Muscle of leg (tissue), 16 donors: ENCODE measurements around the gene MTMR3. TPM values are rescaled to one million over a fixed set of nuclear protein-coding genes. Genes with fewer than 3 reads are reported as not detected.
"Not testable (repeated sequence)": the region's sequence is repeated elsewhere in the genome, so short reads cannot be mapped to it uniquely, and the experiment has no call there.

Experiments
- DNase-seq: peaks from one replicate; pipeline ENCODE4 v3.0.0; 2013
- H3K27ac ChIP-seq: one replicate; pipeline ENCODE4 v1.5.1; 2013; ENCODE audit warnings: mild to moderate bottlenecking, low read length, control low read depth
- H3K27me3 ChIP-seq: one replicate; pipeline ENCODE4 v1.6.1; 2013; ENCODE audit warnings: low read length; ENCODE audit not compliant: control insufficient read depth, insufficient read depth
- H3K36me3 ChIP-seq: one replicate; pipeline ENCODE4 v1.6.1; 2013; ENCODE audit warnings: low read length; ENCODE audit not compliant: control insufficient read depth, insufficient read depth
- H3K4me1 ChIP-seq: one replicate; pipeline ENCODE4 v1.6.1; 2013; ENCODE audit warnings: low read length; ENCODE audit not compliant: control insufficient read depth, insufficient read depth
- H3K4me3 ChIP-seq: one replicate; pipeline ENCODE4 v1.5.1; 2013; ENCODE audit warnings: low read length, control low read depth
- H3K9me3 ChIP-seq: replicated peaks from 2 replicates; pipeline ENCODE4 v1.6.1; 2013; ENCODE audit warnings: low read depth, low read length; ENCODE audit not compliant: control insufficient read depth
- WGBS: methylation state at CpG from one replicate; pipeline ENCODE4 v1.1.5; 2013; ENCODE audit warnings: missing lambda C conversion rate; ENCODE audit not compliant: insufficient coverage; 5-methylcytosine and 5-hydroxymethylcytosine counted together
- long read RNA-seq, 11 donors: transcript quantifications; one replicate each; lab custom pipeline, GENCODE V29; 2026
- polyA plus RNA-seq, 8 donors: library from polyadenylated mRNA; unstranded; fragments of 120-200 nt; gene quantifications; one replicate each; pipeline versions ENCODE4 v1.2.1 to v1.2.3, GENCODE V29; 2013; ENCODE audit warnings: inconsistent platforms in 1 of 8, low replicate concordance in 1 of 8; ENCODE audit not compliant: insufficient read length in 8 of 8, insufficient read depth in 1 of 8
- total RNA-seq: library from RNA; stranded (reverse); fragments of 120-200 nt; gene quantifications from one replicate; pipeline ENCODE4 v1.2.4, GENCODE V29; 2013

The MTMR3 gene
- total RNA-seq: 27.0 TPM
- 10 to 100 TPM; 23.6 to 29.1 (median 25.2) TPM for polyA plus RNA-seq
- long read RNA-seq, donor 1, partial matches to known transcripts: 0 of 2 reads
- long read RNA-seq, donor 1, other reads (novel, unspliced or antisense): 0 of 2 reads
- long read RNA-seq, donor 2: 0 reads
- long read RNA-seq, donor 3, partial matches to known transcripts: 0 of 4 reads
- long read RNA-seq, donor 3, other reads (novel, unspliced or antisense): 0 of 4 reads
- long read RNA-seq, donor 4, partial matches to known transcripts: 0 of 2 reads
- long read RNA-seq, donor 4, other reads (novel, unspliced or antisense): 0 of 2 reads
- long read RNA-seq, donor 5, full-length matches to known transcripts: 1 of 33 reads
- long read RNA-seq, donor 5, partial matches to known transcripts: 32 of 33 reads
- long read RNA-seq, donor 5, other reads (novel, unspliced or antisense): 0 of 33 reads
- long read RNA-seq, donor 6, partial matches to known transcripts: 0 of 1 reads
- long read RNA-seq, donor 6, other reads (novel, unspliced or antisense): 0 of 1 reads
- long read RNA-seq, donor 7: 0 reads
- long read RNA-seq, donor 8, partial matches to known transcripts: 0 of 1 reads
- long read RNA-seq, donor 8, other reads (novel, unspliced or antisense): 0 of 1 reads
- long read RNA-seq, donor 9: 0 reads
- long read RNA-seq, donor 10, full-length matches to known transcripts: 3 of 3 reads
- long read RNA-seq, donor 10, partial matches to known transcripts: 0 of 3 reads
- long read RNA-seq, donor 10, other reads (novel, unspliced or antisense): 0 of 3 reads
- long read RNA-seq, donor 11, full-length matches to known transcripts: 2 of 2 reads
- long read RNA-seq, donor 11, partial matches to known transcripts: 0 of 2 reads
- long read RNA-seq, donor 11, other reads (novel, unspliced or antisense): 0 of 2 reads

DNA sequence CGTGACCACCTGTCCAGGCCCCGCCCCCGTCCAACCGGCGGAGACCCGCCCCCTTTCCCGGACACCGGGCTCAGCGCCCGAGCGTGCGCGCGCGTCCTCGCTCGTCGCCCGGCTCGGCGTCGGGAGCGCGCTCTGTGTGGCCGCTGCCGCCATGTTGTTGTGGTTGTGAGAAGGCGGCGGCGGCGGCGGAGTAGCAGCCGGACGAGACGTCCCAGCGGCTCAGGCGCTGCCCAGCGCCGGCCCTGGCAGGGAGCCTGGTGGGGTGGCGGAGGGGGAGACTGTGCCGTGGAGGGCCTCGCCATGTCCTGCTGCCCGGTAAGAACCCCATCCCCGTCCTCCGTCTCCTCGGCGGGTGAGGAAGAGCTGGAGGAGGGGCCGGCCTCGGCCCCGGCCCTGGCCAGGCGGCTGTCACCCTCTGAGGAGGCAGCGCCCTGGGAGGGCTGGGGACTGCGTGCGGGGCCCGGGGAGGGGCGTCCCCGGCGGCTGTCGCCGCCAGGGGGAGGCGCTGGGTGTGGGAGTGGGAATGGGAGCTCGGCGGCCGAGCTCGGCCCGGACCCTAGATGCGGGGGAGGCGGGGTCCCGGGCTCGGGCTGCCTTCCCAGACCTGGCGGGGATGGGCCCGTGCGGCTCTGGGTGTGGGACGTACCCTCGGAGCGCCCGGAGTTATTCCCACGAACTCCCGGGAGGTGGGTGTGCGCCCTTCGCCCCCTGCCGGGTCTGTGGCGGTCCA, at the start of gene MTMR3:
Gene MTMR3 (plus strand): TSS at position 130 of the 730 bp plus-strand sequence. CDS start 87,886 bp downstream, outside the sequence.
- Histone ChIP-seq H3K4me1 (peaks cover 8% of the 10 kb centered on the region), H3K27me3 (no peaks in the 10 kb centered on the region), H3K9me3 (no peaks in the 10 kb centered on the region), H3K27ac (peak within 1 kb of the TSS; percentile 98), H3K36me3 (no peaks in the 10 kb centered on the region), H3K4me3 (peak within 1 kb of the TSS; percentile 90)
- WGBS: 0% methylated on average over 60 of the region's 82 CpGs
- DNase-seq: peak; percentile 94

GRCh38 chr22:29833392-29833965, 49.5 kb upstream of the MTMR3 start:
- Histone ChIP-seq H3K4me3 (no peak overlapping the region), H3K36me3 (peaks cover 39% of the 10 kb centered on the region), H3K9me3 (no peaks in the 10 kb centered on the region), H3K4me1 (peaks cover 23% of the 10 kb centered on the region), H3K27ac (no peak overlapping the region), H3K27me3 (no peaks in the 10 kb centered on the region)
- no CpG with 5 or more reads among the region's 7 CpGs for WGBS
- DNase-seq: no peak

- Histone ChIP-seq H3K4me3 (no peak overlapping the region), H3K27ac (peak overlapping the region; percentile 20), H3K36me3 (peaks cover 34% of the 10 kb centered on the region), H3K4me1 (peaks cover 25% of the 10 kb centered on the region), H3K27me3 (no peaks in the 10 kb centered on the region), H3K9me3 (no peaks in the 10 kb centered on the region)
- no peak for DNase-seq
- WGBS: 100% methylated on average over 1 of the region's 1 CpG
Measured at GRCh38 chr22:29834046-29834445, 48.9 kb upstream of the MTMR3 start.

DNA sequence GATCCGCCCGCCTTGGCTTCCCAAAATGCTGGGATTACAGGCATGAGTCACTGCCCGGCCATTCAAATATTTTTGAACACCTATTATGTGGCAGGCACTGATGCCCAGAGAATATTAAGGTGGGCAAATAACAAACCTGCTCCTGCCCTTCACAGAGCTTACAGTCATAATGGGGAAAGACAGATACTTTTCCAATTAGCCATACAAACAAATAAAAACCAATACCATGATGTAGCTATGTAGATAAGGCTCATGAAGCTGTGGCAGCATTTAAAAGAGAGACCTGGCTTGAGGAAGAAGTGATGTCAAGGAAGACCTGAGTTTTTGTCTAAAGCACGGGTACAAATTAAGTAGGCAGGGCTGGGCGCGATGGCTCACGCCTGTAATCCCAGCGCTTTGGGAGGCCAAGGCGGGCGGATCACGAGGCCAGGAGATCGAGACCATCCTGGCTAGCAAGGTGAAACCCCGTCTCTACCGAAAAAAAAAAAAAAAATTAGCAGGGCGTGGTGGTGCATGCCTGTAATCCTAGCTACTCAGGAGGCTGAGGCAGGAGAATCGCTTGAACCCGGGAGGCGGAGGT, 46.1 kb upstream of the MTMR3 start:
- Histone ChIP-seq H3K4me1 (peaks cover 17% of the 10 kb centered on the region), H3K36me3 (peaks cover 22% of the 10 kb centered on the region)
- H3K9me3 ChIP-seq, DNase-seq, H3K27ac ChIP-seq, H3K27me3 ChIP-seq, H3K4me3 ChIP-seq: not testable (repeated sequence)
- 94% methylated on average over 15 of the region's 18 CpGs for WGBS

DNA sequence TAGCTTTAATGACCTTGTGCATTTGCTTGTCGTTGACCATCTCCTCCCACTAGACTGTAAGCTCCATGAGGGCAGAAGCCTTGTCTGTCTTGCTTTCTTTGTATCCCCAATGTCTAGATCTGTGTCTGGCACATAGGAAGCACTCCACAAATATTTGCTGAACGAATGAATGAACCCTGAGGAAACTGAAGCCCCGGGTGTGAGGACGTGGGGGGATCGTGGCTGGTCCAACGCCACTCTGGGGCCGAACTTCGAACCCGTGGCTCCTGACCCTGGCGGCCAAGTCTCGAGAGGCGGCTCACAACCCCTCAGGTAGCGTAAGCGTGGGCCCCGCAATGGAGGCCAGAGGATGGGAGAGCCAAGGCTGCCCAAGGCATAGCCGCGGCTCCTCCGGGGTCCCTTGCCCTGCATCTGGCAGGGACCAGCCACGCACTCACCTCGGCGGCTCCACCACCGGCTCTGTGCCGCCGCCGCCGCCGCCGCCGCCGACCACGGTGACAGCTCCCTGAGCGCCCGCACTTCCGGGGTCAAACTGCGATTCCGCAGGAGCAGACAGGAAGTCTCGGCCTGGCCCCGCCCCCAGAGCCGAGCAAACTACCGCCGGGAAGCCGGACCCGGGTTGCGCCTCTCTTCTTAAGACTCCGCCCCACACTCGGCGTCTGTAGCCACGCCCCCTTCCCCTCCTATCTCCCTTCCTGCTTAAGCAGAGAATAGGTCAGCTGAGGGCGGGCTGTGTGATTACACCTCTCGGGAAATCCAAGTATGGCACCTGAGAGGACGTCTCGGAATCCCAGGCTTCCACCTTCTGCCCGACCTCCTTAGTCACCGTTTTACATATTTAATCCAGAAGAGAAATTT, 45.0 kb upstream of the MTMR3 start, which contains the start of gene ASCC2:
Gene ASCC2 (minus strand): TSS at position 534 of the 858 bp plus-strand sequence. CDS start 5,949 bp downstream, outside the sequence.
- peak; percentile 99 for DNase-seq
- 1% methylated on average over 42 of the region's 54 CpGs for WGBS
- no peaks in the 10 kb centered on the region for H3K9me3 ChIP-seq
- H3K27ac ChIP-seq: peak within 1 kb of the TSS; percentile 91
- peaks cover 12% of the 10 kb centered on the region for H3K4me1 ChIP-seq
- H3K4me3 ChIP-seq: peak within 1 kb of the TSS; percentile 84
- H3K27me3 ChIP-seq: no peaks in the 10 kb centered on the region
- peaks cover 15% of the 10 kb centered on the region for H3K36me3 ChIP-seq

- Histone ChIP-seq H3K27me3 (no peaks in the 10 kb centered on the region), H3K27ac (peak overlapping the region; percentile 91), H3K4me3 (peak overlapping the region; percentile 84), H3K9me3 (no peaks in the 10 kb centered on the region), H3K36me3 (peaks cover 12% of the 10 kb centered on the region), H3K4me1 (peaks cover 12% of the 10 kb centered on the region)
- no peak for DNase-seq
- 32% methylated on average over 4 of the region's 5 CpGs for WGBS
Measured at GRCh38 chr22:29838599-29838956, 44.4 kb upstream of the MTMR3 start.

GRCh38 chr22:29839039-29839438, 43.9 kb upstream of the MTMR3 start:
- Histone ChIP-seq H3K9me3 (no peaks in the 10 kb centered on the region), H3K4me3 (no peak overlapping the region), H3K27me3 (no peaks in the 10 kb centered on the region), H3K27ac (peak overlapping the region; percentile 91), H3K36me3 (peaks cover 11% of the 10 kb centered on the region), H3K4me1 (peaks cover 12% of the 10 kb centered on the region)
- DNase-seq: no peak
- WGBS: no CpG with 5 or more reads among the region's 1 CpG

- H3K36me3 ChIP-seq: peaks cover 3% of the 10 kb centered on the region
- DNase-seq: no peak
- no peaks in the 10 kb centered on the region for H3K9me3 ChIP-seq
- no peak overlapping the region for H3K27ac ChIP-seq
- H3K4me3 ChIP-seq: no peak overlapping the region
- no peaks in the 10 kb centered on the region for H3K27me3 ChIP-seq
- H3K4me1 ChIP-seq: peaks cover 9% of the 10 kb centered on the region
Measured at GRCh38 chr22:29840498-29840897, 42.5 kb upstream of the MTMR3 start.
